SK-N-MC (cell line): ENCODE data around the gene KIAA1755.

Experiments
- DNase-seq: peaks from one replicate; pipeline ENCODE4 v3.0.0-alpha.2; 2011; ENCODE audit warnings: low read depth, low spot score
- H3K27ac ChIP-seq: fragments of 200-600 bp; sonication (generic); 2 replicates; pipeline ENCODE4 v1.5.1; 2016; ENCODE audit warnings: mixed run types
- H3K36me3 ChIP-seq: fragments of 200-600 bp; sonication (generic); 2 replicates; pipeline ENCODE4 v1.6.1; 2017; ENCODE audit warnings: antibody characterized with exemption, low read length, mixed read lengths; ENCODE audit not compliant: insufficient read depth
- H3K4me3 ChIP-seq: fragments of 200-600 bp; sonication (generic); 2 replicates; pipeline ENCODE4 v1.5.1; 2016
- H3K9ac ChIP-seq: fragments of 200-600 bp; sonication (generic); 2 replicates; pipeline ENCODE4 v1.8.0; 2017; ENCODE audit warnings: mixed run types, mixed read lengths; ENCODE audit not compliant: insufficient read length
- H3K9me3 ChIP-seq: fragments of 200-600 bp; sonication (generic); 2 replicates; pipeline ENCODE4 v1.6.1; 2017; ENCODE audit warnings: low read depth, mild to moderate bottlenecking, antibody characterized with exemption, low read length, moderate library complexity, mixed read lengths
- EZH2 ChIP-seq: fragments of 200-600 bp; sonication (generic); IDR thresholded peaks from one replicate; pipeline ENCODE4 v1.6.1; 2017; ENCODE audit warnings: antibody characterized with exemption
- FOXP2 ChIP-seq: optimal IDR thresholded peaks from 2 replicates; pipeline ENCODE3; 2011; ENCODE audit warnings: mild to moderate bottlenecking, moderate library complexity; ENCODE audit not compliant: insufficient read depth; ENCODE audit errors: extremely low read length, control extremely low read depth
- POLR2AphosphoS5 ChIP-seq: IDR thresholded peaks from 2 replicates; pipeline ENCODE4 v1.6.1; 2012; ENCODE audit warnings: mild to moderate bottlenecking, low read depth, low read length, borderline replicate concordance

The KIAA1755 gene

DNA sequence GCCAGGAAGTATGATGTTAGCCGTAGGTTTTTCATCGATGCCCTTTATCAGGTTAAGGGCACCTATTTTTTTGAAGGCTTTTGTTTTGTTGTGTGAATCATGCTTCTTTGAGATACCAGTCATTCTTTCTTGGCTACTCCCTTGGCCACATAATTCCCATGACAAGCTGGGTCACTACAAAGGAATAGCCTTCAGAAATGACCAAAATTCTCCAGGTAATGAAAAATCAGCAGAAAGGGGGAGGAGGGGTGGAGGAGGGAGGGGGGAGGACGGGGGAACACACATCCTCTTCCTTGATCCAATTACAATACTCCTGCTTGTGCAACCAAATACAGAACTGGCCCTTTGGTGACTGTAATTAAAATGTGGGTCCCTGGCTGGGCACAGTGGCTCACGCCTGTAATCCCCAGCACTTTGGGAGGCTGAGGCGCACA is 73.7 kb downstream of the KIAA1755 start:
- Histone ChIP-seq H3K36me3 (no peaks in the 10 kb centered on the region), H3K27ac (no peak overlapping the region), H3K4me3 (no peak overlapping the region), H3K9ac (no peak overlapping the region), H3K9me3 (no peaks in the 10 kb centered on the region)
- TF ChIP-seq EZH2 (no peak), FOXP2 (no peak), POLR2AphosphoS5 (no peak)
- DNase-seq: no peak

GRCh38 chr20:38184101-38184500 is 76.4 kb downstream of the KIAA1755 start:
- Histone ChIP-seq H3K4me3 (no peak overlapping the region), H3K27ac (no peak overlapping the region)
- no peak for DNase-seq

GRCh38 chr20:38181971-38182370 is 78.6 kb downstream of the KIAA1755 start:
- Histone ChIP-seq H3K36me3 (no peaks in the 10 kb centered on the region), H3K9me3 (no peaks in the 10 kb centered on the region), H3K9ac (no peak overlapping the region), H3K4me3 (no peak overlapping the region), H3K27ac (no peak overlapping the region)
- DNase-seq: no peak
- TF ChIP-seq EZH2: no peak
- TF ChIP-seq FOXP2: no peak
- TF ChIP-seq POLR2AphosphoS5: no peak

More at GRCh38 chr20:38184101-38184500, 76.4 kb downstream of the KIAA1755 start:
- TF ChIP-seq EZH2 (no peak), FOXP2 (no peak), POLR2AphosphoS5 (no peak)
- no peak overlapping the region for H3K9ac ChIP-seq
- no peaks in the 10 kb centered on the region for H3K36me3 ChIP-seq
- no peaks in the 10 kb centered on the region for H3K9me3 ChIP-seq

- no peaks in the 10 kb centered on the region for H3K36me3 ChIP-seq
- no peaks in the 10 kb centered on the region for H3K9me3 ChIP-seq
- H3K27ac ChIP-seq: no peak overlapping the region
- no peak overlapping the region for H3K9ac ChIP-seq
- no peak overlapping the region for H3K4me3 ChIP-seq
- no peak for DNase-seq
- TF ChIP-seq POLR2AphosphoS5 (no peak), EZH2 (no peak), FOXP2 (no peak)
Measured at GRCh38 chr20:38181207-38181801, 79.2 kb downstream of the KIAA1755 start.

DNA sequence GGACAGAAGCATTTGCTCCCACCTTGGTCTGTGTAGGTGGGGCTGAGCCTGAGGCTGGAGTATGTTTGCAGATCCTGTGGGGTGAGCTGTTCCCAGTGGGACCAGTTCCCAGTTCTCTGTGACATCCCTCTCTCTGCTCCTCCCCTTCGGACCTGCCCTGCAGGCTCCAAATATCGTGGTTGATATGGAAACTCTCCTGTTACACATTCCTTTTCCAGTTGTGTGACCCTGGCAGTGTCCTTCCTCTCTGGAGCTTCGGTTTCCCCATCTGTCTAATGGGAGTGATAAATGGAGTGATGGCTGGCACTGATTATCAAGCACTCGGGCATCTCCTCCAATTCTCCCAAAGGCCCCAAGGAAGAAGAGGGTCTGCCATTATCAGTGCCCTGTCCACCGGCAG is 79.8 kb downstream of the KIAA1755 start:
- H3K27ac ChIP-seq: no peak overlapping the region
- no peak overlapping the region for H3K4me3 ChIP-seq
- no peak for DNase-seq
- no peak for TF ChIP-seq FOXP2
- TF ChIP-seq POLR2AphosphoS5: no peak
- TF ChIP-seq EZH2: no peak
- H3K9me3 ChIP-seq: no peaks in the 10 kb centered on the region
- no peaks in the 10 kb centered on the region for H3K36me3 ChIP-seq
- no peak overlapping the region for H3K9ac ChIP-seq

DNA sequence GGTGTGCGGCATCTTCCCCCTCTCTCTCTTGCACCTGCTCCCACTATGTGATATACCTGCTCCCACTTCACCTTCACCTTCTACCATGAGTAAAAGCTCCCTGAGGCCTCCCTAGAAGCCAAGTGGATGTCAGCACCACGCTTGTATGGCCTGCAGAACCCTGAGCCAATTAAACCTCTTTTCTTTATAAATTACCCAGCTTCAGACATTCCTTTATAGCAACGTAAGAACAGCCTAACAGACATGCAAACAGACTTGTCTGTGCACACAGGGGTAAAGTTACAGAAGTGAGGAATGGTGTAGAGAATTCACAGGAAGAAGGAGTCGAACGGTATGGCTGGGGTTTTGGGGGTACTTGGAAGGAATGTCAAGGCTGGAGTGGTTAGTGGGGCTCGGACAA is 80.7 kb downstream of the KIAA1755 start:
- Histone ChIP-seq H3K9ac (no peak overlapping the region), H3K27ac (no peak overlapping the region), H3K4me3 (no peak overlapping the region), H3K36me3 (no peaks in the 10 kb centered on the region), H3K9me3 (no peaks in the 10 kb centered on the region)
- TF ChIP-seq POLR2AphosphoS5: no peak
- no peak for TF ChIP-seq EZH2
- TF ChIP-seq FOXP2: no peak
- DNase-seq: no peak

GRCh38 chr20:38178581-38178980 is 82.0 kb downstream of the KIAA1755 start:
- no peak for DNase-seq
- TF ChIP-seq FOXP2 (no peak), EZH2 (no peak), POLR2AphosphoS5 (no peak)
- Histone ChIP-seq H3K36me3 (no peaks in the 10 kb centered on the region), H3K9me3 (no peaks in the 10 kb centered on the region), H3K9ac (no peak overlapping the region), H3K4me3 (no peak overlapping the region), H3K27ac (no peak overlapping the region)

DNA sequence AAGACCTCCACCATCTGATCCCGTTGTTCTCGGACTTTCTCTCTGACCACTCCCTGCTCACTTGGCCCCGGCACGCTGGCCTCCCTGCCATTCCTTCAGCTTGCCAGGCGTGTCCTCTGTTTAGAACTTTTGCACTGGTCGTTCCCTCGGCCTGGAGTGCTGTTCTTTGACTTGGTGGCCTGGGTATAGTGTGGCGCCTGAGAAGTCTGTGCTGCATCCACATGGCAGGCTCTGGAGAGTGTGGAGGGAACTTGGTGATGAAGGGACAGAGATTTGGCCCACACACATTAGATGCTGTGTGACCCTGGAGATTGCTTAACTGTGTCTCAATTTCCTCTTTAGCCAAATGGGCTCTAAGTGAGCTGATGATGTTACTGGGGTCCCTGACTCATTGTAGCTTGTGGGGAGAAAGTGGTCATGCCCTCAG is 82.5 kb downstream of the KIAA1755 start:
- Histone ChIP-seq H3K9ac (no peak overlapping the region), H3K4me3 (no peak overlapping the region), H3K27ac (no peak overlapping the region), H3K36me3 (no peaks in the 10 kb centered on the region), H3K9me3 (no peaks in the 10 kb centered on the region)
- TF ChIP-seq FOXP2 (no peak), EZH2 (no peak), POLR2AphosphoS5 (no peak)
- no peak for DNase-seq

- DNase-seq: no peak
- Histone ChIP-seq H3K27ac (no peak overlapping the region), H3K9me3 (no peaks in the 10 kb centered on the region), H3K36me3 (no peaks in the 10 kb centered on the region), H3K4me3 (no peak overlapping the region), H3K9ac (no peak overlapping the region)
- no peak for TF ChIP-seq POLR2AphosphoS5
- no peak for TF ChIP-seq FOXP2
- no peak for TF ChIP-seq EZH2
Measured at GRCh38 chr20:38177201-38177600, 83.3 kb downstream of the KIAA1755 start.
